ENCODE data around the gene RTKN2. TPM values are rescaled to one million over a fixed set of nuclear protein-coding genes. Genes with fewer than 3 reads are reported as not detected.

RTKN2 gene
- total RNA-seq, 4 donors from 2014 or later = 12.0 TPM; not detected in 3

DNA sequence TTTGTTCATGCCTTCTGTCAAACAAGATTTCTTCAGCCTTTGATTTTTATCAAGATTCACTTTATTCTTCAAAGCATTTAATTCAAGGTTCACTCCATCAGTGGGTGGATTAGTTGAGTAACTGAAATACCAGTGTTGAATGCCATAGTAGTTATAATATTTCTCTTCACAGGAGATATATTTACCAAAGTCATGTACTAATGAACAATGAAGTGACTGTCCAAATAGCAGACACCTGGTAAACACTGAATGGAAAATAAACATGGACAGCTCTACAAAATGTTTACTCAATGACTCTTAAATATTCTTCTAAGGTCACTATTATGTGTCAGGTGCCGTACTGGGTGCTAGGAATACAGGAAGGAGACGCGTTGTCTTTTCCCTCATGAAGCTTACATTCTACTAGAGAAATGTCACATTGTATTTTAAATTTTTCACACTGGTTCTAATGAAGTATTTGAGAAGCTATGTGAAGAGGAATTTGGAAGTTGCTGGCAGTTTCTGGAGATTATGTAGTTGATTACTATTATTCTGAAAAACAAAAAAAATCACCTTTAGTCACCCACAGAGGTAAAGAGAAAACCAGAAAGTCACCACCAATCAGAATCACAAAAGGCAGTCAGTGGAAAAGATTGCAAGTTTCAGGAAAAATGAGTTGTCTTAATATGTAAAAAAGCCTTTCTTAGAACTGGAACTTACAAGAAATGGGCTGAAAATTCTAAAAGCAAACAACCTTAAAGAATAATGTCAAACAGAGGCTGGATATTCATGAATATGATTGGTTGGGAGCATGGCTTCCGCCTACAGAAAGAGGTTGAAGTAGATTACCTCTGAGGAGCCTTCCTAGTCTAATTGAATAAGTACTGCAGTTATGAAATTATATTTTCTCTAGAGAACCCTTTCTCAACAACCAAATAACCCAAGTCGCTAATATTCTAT is 84.5 kb downstream of the RTKN2 start:
- Histone ChIP-seq H3K27me3 (no peaks in the 10 kb centered on the region), H3K9me3 (no peaks in the 10 kb centered on the region), H3K27ac (no peak overlapping the region), H3K4me3 (no peak overlapping the region), H3K4me1 (no peaks in the 10 kb centered on the region), H3K36me3 (no peaks in the 10 kb centered on the region)
- intact Hi-C loops (cut with DNase I; ENCODE audit: low total_unique reads) = no loop called here
- no peak for DNase-seq
- TF ChIP-seq CTCF (IDR thresholded peaks at IDR 0.05) = no peak
- no peak for TF ChIP-seq POLR2A (IDR thresholded peaks at IDR 0.05)

DNA sequence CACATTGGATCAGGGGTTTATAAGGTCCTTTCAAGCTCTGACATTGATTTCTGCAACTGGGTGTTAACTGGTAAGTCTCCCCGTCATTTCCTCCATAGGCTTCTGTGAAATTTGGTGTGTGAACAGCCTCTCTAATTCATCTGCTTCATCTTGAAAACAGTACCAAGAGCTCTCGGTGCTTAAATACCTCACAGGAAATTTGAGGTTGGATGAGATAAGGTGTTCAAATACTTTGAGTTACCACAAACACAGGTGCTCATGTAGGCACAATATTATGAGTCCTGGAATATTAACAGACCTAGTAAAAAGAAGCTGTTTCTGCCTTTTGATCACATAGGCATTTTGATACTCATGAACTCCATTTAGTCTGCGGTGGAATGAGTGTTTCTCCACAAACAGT is 85.2 kb downstream of the RTKN2 start:
- no peak for TF ChIP-seq CTCF (IDR thresholded peaks at IDR 0.05)
- TF ChIP-seq POLR2A (IDR thresholded peaks at IDR 0.05) = no peak
- intact Hi-C loops (cut with DNase I; ENCODE audit: low total_unique reads) = no loop called here
- no peaks in the 10 kb centered on the region for H3K9me3 ChIP-seq
- H3K4me3 ChIP-seq = no peak overlapping the region
- H3K36me3 ChIP-seq = no peaks in the 10 kb centered on the region
- H3K27me3 ChIP-seq = no peaks in the 10 kb centered on the region
- no peak for DNase-seq
- no peaks in the 10 kb centered on the region for H3K4me1 ChIP-seq
- H3K27ac ChIP-seq = no peak overlapping the region

GRCh38 chr10:62182595-62182994 is 86.0 kb downstream of the RTKN2 start:
- H3K27ac ChIP-seq = no peak overlapping the region
- H3K27me3 ChIP-seq = no peaks in the 10 kb centered on the region
- no peaks in the 10 kb centered on the region for H3K4me1 ChIP-seq
- H3K36me3 ChIP-seq = no peaks in the 10 kb centered on the region
- TF ChIP-seq POLR2A (IDR thresholded peaks at IDR 0.05) (no peak), CTCF (IDR thresholded peaks at IDR 0.05) (no peak)
- no peaks in the 10 kb centered on the region for H3K9me3 ChIP-seq
- intact Hi-C loops (cut with DNase I; ENCODE audit: low total_unique reads) = no loop called here
- no peak overlapping the region for H3K4me3 ChIP-seq
- DNase-seq = no peak

DNA sequence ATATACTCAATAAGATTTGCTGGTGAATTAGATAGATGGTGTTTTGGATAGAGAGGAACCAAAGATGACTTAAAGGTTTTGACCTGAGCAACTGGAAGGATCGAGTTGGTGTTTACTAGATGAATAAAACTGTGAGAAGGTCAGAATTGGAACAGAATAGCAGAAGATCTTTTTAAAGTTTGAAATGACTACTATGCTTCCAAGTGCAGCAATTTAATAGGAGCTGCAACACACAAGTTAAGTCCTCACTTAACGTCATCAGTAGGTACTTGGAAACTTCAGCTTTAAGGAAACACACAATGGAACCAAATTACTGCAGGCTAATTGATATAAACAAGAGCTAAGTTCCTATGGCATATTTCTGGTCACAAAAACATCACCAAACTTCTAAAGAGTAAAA is 86.5 kb downstream of the RTKN2 start:
- Histone ChIP-seq H3K9me3 (no peaks in the 10 kb centered on the region), H3K27me3 (no peaks in the 10 kb centered on the region), H3K4me1 (no peaks in the 10 kb centered on the region), H3K4me3 (no peak overlapping the region), H3K27ac (no peak overlapping the region), H3K36me3 (no peaks in the 10 kb centered on the region)
- no peak for TF ChIP-seq POLR2A (IDR thresholded peaks at IDR 0.05)
- TF ChIP-seq CTCF (IDR thresholded peaks at IDR 0.05) = no peak
- DNase-seq = no peak
- intact Hi-C loops (cut with DNase I; ENCODE audit: low total_unique reads) = no loop called here

DNA sequence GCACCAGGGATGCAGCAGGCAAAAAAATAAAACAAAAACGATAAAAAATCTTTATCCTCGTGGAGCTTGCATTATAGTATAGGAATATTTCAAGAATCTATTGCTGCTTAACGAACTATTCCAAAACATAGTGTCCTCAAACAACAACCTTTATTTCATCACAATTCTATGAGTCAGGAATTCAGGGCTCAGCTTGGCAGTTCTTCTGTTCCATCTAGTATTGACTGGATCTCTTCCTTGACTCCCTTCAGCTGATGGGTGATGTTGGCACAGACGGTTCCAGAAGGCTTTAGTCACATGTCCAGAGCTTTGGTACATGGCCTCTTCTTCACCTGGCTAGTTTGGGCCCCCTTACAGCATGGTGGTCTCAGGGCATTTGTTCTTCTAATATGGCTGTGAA is 88.0 kb downstream of the RTKN2 start:
- intact Hi-C loops (cut with DNase I; ENCODE audit: low total_unique reads) = no loop called here
- no peaks in the 10 kb centered on the region for H3K36me3 ChIP-seq
- no peaks in the 10 kb centered on the region for H3K27me3 ChIP-seq
- H3K27ac ChIP-seq = no peak overlapping the region
- H3K4me1 ChIP-seq = no peaks in the 10 kb centered on the region
- H3K4me3 ChIP-seq = no peak overlapping the region
- TF ChIP-seq POLR2A (IDR thresholded peaks at IDR 0.05) = no peak
- no peak for TF ChIP-seq CTCF (IDR thresholded peaks at IDR 0.05)
- no peak for DNase-seq
- H3K9me3 ChIP-seq = no peaks in the 10 kb centered on the region
